Measurements from ENCODE around the gene C14orf132. TPM values are rescaled to one million over a fixed set of nuclear protein-coding genes. Genes with fewer than 3 reads are reported as not detected.

C14orf132 gene
- polyA plus RNA-seq, 3 donors, result not detected

- WGBS (ENCODE audit: insufficient coverage), result no CpG with 5 or more reads among the region's 2 CpGs
- peaks cover 3 to 16% (median 4%) of the 10 kb centered on the region in 3 donors for H3K27me3 Mint-ChIP-seq (ENCODE audit: low read depth in 3 of 3)
These were observed 15.5 kb downstream of the C14orf132 start for GRCh38 chr14:96054661-96055060.

GRCh38 chr14:96055065-96055752, 16.0 kb downstream of the C14orf132 start:
- Histone ChIP-seq H2AFZ (ENCODE audit: insufficient read depth, low read depth, low read length, poor library complexity, severe bottlenecking) (no peak overlapping the region), H3K9ac (ENCODE audit: insufficient read depth, low read length, poor library complexity, severe bottlenecking) (no peak overlapping the region), H3K27ac (ENCODE audit: low read depth in 1 of 2, low read length in 2 of 2) (no peak overlapping the region), H3K4me2 (replicated peaks; ENCODE audit: extremely low read depth, low read length, poor library complexity, severe bottlenecking) (no peak overlapping the region), H3K4me3 (replicated peaks in 1 of 3; ENCODE audit: low read depth in 2 of 3, low read length in 3 of 3) (no peak overlapping the region), H4K20me1 (ENCODE audit: insufficient read depth, low read length) (no peaks in the 10 kb centered on the region), H3K27me3 (ENCODE audit: control insufficient read depth in 2 of 2, insufficient read depth in 2 of 2, low read length in 2 of 2) (no peaks in the 10 kb centered on the region), H3K79me2 (ENCODE audit: insufficient read depth, low read length) (no peaks in the 10 kb centered on the region), H3K36me3 (replicated peaks in 1 of 2; ENCODE audit: control insufficient read depth in 1 of 2, insufficient read depth in 2 of 2, low read length in 2 of 2) (no peaks in the 10 kb centered on the region), H3K9me3 (replicated peaks in 1 of 2; ENCODE audit: control insufficient read depth in 1 of 2, insufficient read depth in 1 of 2, low read length in 2 of 2) (no peaks in the 10 kb centered on the region), H3K4me1 (ENCODE audit: control insufficient read depth in 1 of 2, insufficient read depth in 2 of 2, low read length in 2 of 2) (no peaks in the 10 kb centered on the region)
- no peaks in the 10 kb centered on the region for H3K9me3 Mint-ChIP-seq
- no peak for DNase-seq
- TF ChIP-seq CTCF (IDR thresholded peaks at IDR 0.05), result no peak
- no peaks in the 10 kb centered on the region for H3K36me3 Mint-ChIP-seq
- no peaks in the 10 kb centered on the region for H3K4me1 Mint-ChIP-seq
- no peak overlapping the region for H3K27ac Mint-ChIP-seq
- intact Hi-C loops (cut with micrococcal nuclease), result no loop called here
- H3K4me3 Mint-ChIP-seq, result peak overlapping the region in 1 of 2 donors; percentile 7
- WGBS (ENCODE audit: insufficient coverage), result 92% methylated on average over 8 of the region's 12 CpGs
- H3K27me3 Mint-ChIP-seq (ENCODE audit: low read depth in 3 of 3), result peaks cover 3 to 16% (median 4%) of the 10 kb centered on the region in 3 donors

More at GRCh38 chr14:96054661-96055060, 15.5 kb downstream of the C14orf132 start:
- Histone ChIP-seq H3K27ac (ENCODE audit: low read depth in 1 of 2, low read length in 2 of 2) (no peak overlapping the region), H3K4me1 (ENCODE audit: control insufficient read depth in 1 of 2, insufficient read depth in 2 of 2, low read length in 2 of 2) (no peaks in the 10 kb centered on the region), H3K9me3 (replicated peaks in 1 of 2; ENCODE audit: control insufficient read depth in 1 of 2, insufficient read depth in 1 of 2, low read length in 2 of 2) (no peaks in the 10 kb centered on the region), H3K4me2 (replicated peaks; ENCODE audit: extremely low read depth, low read length, poor library complexity, severe bottlenecking) (no peak overlapping the region), H3K79me2 (ENCODE audit: insufficient read depth, low read length) (no peaks in the 10 kb centered on the region), H4K20me1 (ENCODE audit: insufficient read depth, low read length) (no peaks in the 10 kb centered on the region), H2AFZ (ENCODE audit: insufficient read depth, low read depth, low read length, poor library complexity, severe bottlenecking) (no peak overlapping the region), H3K4me3 (replicated peaks in 1 of 3; ENCODE audit: low read depth in 2 of 3, low read length in 3 of 3) (no peak overlapping the region), H3K36me3 (replicated peaks in 1 of 2; ENCODE audit: control insufficient read depth in 1 of 2, insufficient read depth in 2 of 2, low read length in 2 of 2) (no peaks in the 10 kb centered on the region), H3K9ac (ENCODE audit: insufficient read depth, low read length, poor library complexity, severe bottlenecking) (no peak overlapping the region), H3K27me3 (ENCODE audit: control insufficient read depth in 2 of 2, insufficient read depth in 2 of 2, low read length in 2 of 2) (no peaks in the 10 kb centered on the region)
- no peaks in the 10 kb centered on the region for H3K9me3 Mint-ChIP-seq
- no peak overlapping the region for H3K27ac Mint-ChIP-seq
- H3K36me3 Mint-ChIP-seq, result no peaks in the 10 kb centered on the region
- H3K4me3 Mint-ChIP-seq, result no peak overlapping the region
- no peak for DNase-seq
- H3K4me1 Mint-ChIP-seq, result no peaks in the 10 kb centered on the region
- intact Hi-C loops (cut with micrococcal nuclease), result no loop called here
- no peak for TF ChIP-seq CTCF (IDR thresholded peaks at IDR 0.05)
